Esophagus (tissue), 2 donors: Measurements from ENCODE around the gene KRT16. TPM values are rescaled to one million over a fixed set of nuclear protein-coding genes. Genes with fewer than 3 reads are reported as not detected.
"Not testable (repeated sequence)": the region's sequence is repeated elsewhere in the genome, so short reads cannot be mapped to it uniquely, and the experiment has no call there.

Experiments
- H3K27ac ChIP-seq, 2 donors: one replicate each; pipeline ENCODE4 v1.5.1; 2013; ENCODE audit warnings: low read depth in 2 of 2, mild to moderate bottlenecking in 2 of 2, inconsistent platforms in 1 of 2, low read length in 1 of 2, moderate library complexity in 1 of 2
- H3K27me3 ChIP-seq, 2 donors: one replicate each; pipeline ENCODE4 v1.6.1; 2013; ENCODE audit warnings: low read length in 2 of 2, control low read depth in 1 of 2, mild to moderate bottlenecking in 1 of 2; ENCODE audit not compliant: insufficient read depth in 2 of 2, control insufficient read depth in 1 of 2
- H3K36me3 ChIP-seq, 2 donors: one replicate each; pipeline ENCODE4 v1.6.1; 2013; ENCODE audit warnings: low read length in 1 of 2; ENCODE audit not compliant: control insufficient read depth in 2 of 2, insufficient read depth in 2 of 2
- H3K4me1 ChIP-seq, 2 donors: one replicate each; pipeline ENCODE4 v1.6.1; 2013; ENCODE audit warnings: low read length in 1 of 2; ENCODE audit not compliant: control insufficient read depth in 2 of 2, insufficient read depth in 2 of 2
- H3K4me3 ChIP-seq, 2 donors: one replicate each; pipeline ENCODE4 v1.5.1; 2013; ENCODE audit warnings: low read length in 2 of 2, mild to moderate bottlenecking in 2 of 2, low read depth in 1 of 2, moderate library complexity in 1 of 2
- H3K9me3 ChIP-seq, 2 donors: one replicate each; pipeline ENCODE4 v1.6.1; 2013; ENCODE audit warnings: mild to moderate bottlenecking in 2 of 2, low read depth in 1 of 2, low read length in 1 of 2, moderate library complexity in 1 of 2; ENCODE audit not compliant: control insufficient read depth in 2 of 2, insufficient read depth in 1 of 2
- WGBS, 2 donors: extraction: QIAGEN DNeasy Blood & Tissue Kit; methylation state at CpG; one replicate each; pipeline ENCODE4 v1.1.7; 2013; 5-methylcytosine and 5-hydroxymethylcytosine counted together
- polyA plus RNA-seq, 2 donors: library from polyadenylated mRNA; stranded (reverse); fragments of 200-250 nt; gene quantifications; one replicate each; pipeline ENCODE4 v1.2.3, GENCODE V29; 2013
- donor health status: healthy with polysubstance abuse.
- donor health status: Bipolar disorder and iron deficiency.

Gene KRT16
- polyA plus RNA-seq, 2 donors: 413 to 534 TPM

DNA sequence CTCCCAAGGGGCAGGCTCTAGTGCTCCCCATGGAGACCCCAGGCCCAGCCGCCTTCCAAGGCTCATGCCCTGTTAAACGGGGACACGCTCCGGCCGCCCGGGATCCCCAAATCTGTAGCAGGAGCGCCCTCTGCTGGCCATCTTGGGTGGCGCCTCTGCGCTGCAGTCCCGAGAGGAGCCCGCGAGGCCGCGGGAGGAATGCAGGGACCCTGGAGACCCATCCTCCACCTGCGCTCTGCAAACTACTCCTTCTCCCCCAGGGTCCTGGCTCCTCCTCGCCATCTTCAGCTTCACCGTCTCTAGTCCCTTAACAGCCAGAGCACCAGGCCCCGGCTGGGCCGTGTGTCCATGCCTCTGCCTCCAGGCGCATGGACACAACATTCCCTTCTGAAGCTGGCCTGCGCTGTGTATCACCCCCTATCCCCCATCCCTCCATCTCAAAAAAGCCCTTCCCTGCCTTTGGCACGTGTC, 35.4 kb upstream of the KRT16 start:
- no peaks in the 10 kb centered on the region for H3K36me3 ChIP-seq
- H3K27me3 ChIP-seq: no peaks in the 10 kb centered on the region
- WGBS, 2 donors: 2 to 4% methylated on average over 18 to 22 of the region's 22 CpGs
- peaks cover 7 to 37% of the 10 kb centered on the region in 2 donors for H3K4me1 ChIP-seq
- H3K27ac ChIP-seq: peak overlapping the region; percentile 11 to 90
- H3K9me3 ChIP-seq: no peaks in the 10 kb centered on the region
- H3K4me3 ChIP-seq: peak overlapping the region in 1 of 2 donors; percentile 12

DNA sequence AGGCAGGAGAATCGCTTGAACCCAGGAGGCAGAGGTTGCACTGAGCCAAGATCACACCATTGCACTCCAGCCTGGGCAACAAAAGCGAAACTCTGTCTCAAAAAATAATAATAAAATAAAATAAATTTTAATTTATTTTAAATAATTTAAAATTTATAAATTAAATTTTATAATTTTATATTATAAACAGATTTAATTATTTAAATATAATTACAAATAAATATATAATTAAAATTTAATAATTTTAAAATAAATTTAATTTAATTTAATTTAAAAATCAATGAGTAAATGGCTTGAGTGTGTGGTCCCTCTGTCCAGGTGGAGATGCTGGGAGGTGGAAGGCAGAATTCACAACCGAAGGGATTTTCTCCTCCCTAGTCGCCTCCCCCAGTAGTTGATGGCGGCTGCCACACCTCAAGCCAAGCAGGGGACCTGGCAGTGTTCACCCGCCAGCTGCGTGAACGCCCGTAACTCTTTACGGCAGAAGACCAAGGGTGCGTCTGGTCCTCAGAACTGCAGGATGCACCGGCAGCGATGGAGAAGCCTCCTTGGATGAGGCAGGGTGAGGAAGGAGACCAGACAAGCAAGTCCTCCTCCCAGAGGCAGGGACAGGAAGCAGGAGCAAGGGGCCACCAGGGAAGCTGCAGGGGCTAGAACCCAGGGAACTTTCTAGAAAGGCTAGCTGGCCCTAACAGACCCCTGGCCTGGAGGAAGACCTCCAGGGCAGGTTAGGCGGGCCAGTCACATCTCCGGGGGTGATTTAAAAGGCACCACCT, 34.7 kb upstream of the KRT16 start:
- no peak overlapping the region for H3K4me3 ChIP-seq
- peak overlapping the region in 1 of 2 donors; percentile 9 for H3K27ac ChIP-seq
- no peaks in the 10 kb centered on the region for H3K36me3 ChIP-seq
- no peaks in the 10 kb centered on the region for H3K27me3 ChIP-seq
- peaks cover 7 to 31% of the 10 kb centered on the region in 2 donors for H3K4me1 ChIP-seq
- no peaks in the 10 kb centered on the region for H3K9me3 ChIP-seq
- 63 to 65% methylated on average over 15 of the region's 15 CpGs for WGBS, 2 donors

DNA sequence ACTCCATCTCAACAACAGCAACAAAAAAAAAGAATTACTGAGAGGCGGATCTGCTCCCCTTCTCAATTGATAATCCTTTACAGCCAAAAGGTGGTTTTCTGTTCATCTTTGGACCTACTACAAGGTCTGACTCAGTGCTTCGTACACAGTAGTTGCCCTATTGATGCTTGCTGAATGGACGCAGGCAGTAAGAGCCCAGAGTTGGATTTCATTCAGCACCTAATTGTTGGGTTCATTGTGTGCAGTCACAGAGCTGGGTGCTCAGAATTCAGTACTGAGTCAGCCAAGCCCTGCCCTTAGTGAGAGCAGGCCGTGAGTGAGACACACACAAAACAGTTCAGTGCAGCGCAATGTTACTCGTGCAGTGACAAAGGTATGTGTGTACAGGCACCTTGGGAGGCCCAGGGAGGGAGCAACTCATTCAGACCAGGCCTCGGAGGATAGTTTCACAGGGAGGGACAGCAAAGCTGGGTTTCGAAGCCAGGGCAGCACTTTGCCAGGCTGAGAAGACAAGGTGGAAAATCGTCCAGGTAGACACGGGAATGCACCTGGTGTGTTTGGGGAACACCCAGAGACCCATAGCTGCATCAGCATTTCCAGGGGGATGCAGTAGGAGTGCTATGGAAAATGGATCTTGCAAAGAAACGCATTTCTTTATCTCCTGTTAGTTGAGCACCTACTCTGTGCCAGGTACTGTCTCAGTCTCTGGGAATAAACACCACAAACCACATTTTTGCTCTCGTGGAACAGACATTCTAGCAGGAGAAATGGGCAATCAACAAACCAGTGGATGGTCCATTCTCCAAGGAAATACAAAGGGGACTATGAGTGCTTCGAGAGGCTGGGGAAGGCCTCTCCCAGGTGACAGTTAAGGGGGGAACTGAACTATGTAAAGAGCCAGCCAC, 29.9 kb upstream of the KRT16 start:
- Histone ChIP-seq H3K9me3 (no peaks in the 10 kb centered on the region), H3K4me1 (peaks cover 0 to 9% of the 10 kb centered on the region in 2 donors), H3K27me3 (no peaks in the 10 kb centered on the region), H3K36me3 (no peaks in the 10 kb centered on the region), H3K27ac (peak overlapping the region; percentile 40 to 49), H3K4me3 (no peak overlapping the region)
- WGBS, 2 donors: 64 to 69% methylated on average over 13 of the region's 13 CpGs

DNA sequence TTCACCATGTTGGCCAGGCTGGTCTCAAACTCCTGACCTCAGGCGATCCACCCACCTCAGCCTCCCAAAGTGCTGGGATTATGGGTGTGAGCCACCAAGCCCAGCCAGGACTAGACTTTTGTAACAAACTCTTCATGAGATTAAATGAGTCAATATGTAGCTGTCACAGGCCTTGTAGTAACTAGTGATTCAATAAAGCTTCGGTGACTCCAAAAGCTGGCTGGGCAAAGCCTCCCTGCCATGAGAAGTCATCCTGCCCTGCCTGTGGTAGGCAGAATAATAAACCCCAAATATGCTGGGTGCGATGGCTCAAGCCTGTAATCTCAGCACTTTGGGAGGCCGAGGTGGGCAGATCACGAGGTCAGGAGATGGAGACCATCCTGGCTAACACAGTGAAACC, 28.0 kb upstream of the KRT16 start:
- H3K9me3 ChIP-seq, H3K27ac ChIP-seq, H3K27me3 ChIP-seq, H3K36me3 ChIP-seq, H3K4me3 ChIP-seq, H3K4me1 ChIP-seq: not testable (repeated sequence)
- WGBS, 2 donors: 81 to 84% methylated on average over 5 of the region's 5 CpGs

DNA sequence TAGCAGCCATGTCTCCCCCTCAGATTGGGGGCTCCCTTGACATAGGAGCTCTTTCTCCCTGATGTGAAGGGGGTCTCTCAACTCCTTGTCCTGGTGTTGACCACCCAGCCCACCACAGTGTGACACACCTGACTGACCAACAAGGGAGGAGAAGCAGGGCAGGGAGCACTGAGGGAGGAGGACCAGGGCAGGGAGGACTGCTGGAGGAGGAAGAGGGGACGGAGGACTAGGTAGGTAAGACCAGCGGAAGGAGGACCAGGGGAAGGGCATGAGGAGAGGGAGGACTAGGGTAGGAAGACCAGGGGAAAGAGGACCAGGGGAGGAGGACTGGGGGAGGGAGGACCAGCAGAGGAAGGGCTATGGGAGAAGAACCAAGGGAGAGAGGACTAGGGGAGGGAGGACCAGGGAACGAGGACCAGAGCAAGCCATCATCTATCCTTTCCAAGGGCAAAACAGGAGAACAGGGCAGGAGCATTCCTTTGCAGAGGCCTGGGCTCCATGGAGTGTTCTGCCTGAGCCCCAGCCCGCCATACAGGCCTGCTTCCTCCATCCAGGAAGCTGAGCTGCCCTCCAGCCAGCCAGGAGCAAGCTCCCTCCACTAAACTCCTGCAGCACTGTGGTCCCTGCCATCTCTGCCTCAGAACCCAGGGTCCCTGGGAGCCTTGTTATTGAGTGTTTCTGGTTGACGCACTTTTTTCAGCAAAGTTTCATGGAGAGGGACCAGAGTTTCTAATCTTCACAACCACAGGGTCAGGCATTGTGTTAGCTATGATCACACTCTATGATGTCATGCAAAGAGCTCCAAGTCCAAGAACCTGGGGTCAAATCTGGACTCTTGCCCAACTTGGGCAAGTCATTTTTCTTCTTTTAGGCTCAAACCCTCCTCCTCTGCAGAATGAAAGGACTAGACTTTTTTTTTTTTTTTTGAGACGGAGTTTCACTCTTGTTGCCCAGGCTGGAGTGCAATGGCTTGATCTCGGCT, 27.2 kb upstream of the KRT16 start:
- Histone ChIP-seq H3K27me3 (no peaks in the 10 kb centered on the region), H3K4me3 (no peak overlapping the region), H3K27ac (no peak overlapping the region), H3K9me3 (no peaks in the 10 kb centered on the region), H3K36me3 (no peaks in the 10 kb centered on the region), H3K4me1 (peaks cover 0 to 14% of the 10 kb centered on the region in 2 donors)
- 93 to 94% methylated on average over 7 of the region's 7 CpGs for WGBS, 2 donors

DNA sequence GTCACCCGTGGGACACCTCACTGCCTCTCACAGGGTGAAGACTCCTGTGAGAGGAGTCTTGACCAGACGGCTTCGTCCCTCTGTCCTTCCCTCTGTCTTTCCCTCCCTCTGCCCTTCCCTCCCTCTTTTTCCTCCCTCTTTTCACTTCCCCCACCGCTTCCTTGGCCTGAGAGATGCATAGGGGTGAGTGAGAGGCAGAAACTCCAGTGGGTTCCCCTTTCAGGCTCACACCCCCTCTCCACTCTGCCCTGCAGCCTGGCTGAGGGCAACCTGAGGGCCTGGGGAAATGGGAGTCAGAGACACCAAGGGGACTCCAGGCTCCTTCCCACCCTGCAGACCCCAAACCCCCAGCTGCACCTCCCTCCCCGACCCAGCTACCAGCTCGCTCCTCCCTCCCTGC, 26.4 kb upstream of the KRT16 start:
- 88% methylated on average over 5 to 6 of the region's 6 CpGs for WGBS, 2 donors
- peaks cover 0 to 14% of the 10 kb centered on the region in 2 donors for H3K4me1 ChIP-seq
- no peak overlapping the region for H3K27ac ChIP-seq
- no peak overlapping the region for H3K4me3 ChIP-seq
- H3K27me3 ChIP-seq: no peaks in the 10 kb centered on the region
- no peaks in the 10 kb centered on the region for H3K9me3 ChIP-seq
- H3K36me3 ChIP-seq: no peaks in the 10 kb centered on the region

DNA sequence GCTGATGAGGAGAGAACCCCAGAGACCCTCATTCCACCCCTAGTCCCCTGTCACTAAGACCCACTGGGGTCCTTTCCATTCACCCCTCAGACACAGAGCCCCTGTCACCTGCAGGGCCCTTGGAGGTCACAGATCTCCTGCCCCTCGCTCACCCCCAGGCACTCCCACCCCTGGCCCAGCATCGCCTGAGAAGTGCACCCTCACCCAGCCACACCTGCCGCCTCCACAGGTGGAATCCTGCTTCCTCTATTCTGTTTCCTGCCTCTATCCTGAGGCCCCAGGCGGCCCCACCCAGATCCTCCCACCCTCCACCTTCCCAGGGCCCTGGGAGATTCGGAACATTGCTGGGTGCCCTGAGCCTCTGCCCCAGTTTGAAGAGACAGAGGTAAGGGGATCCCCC, 25.6 kb upstream of the KRT16 start:
- Histone ChIP-seq H3K27ac (no peak overlapping the region), H3K36me3 (no peaks in the 10 kb centered on the region), H3K9me3 (no peaks in the 10 kb centered on the region), H3K4me1 (peaks cover 0 to 14% of the 10 kb centered on the region in 2 donors), H3K27me3 (no peaks in the 10 kb centered on the region), H3K4me3 (no peak overlapping the region)
- WGBS, 2 donors: 62 to 64% methylated on average over 5 of the region's 5 CpGs

DNA sequence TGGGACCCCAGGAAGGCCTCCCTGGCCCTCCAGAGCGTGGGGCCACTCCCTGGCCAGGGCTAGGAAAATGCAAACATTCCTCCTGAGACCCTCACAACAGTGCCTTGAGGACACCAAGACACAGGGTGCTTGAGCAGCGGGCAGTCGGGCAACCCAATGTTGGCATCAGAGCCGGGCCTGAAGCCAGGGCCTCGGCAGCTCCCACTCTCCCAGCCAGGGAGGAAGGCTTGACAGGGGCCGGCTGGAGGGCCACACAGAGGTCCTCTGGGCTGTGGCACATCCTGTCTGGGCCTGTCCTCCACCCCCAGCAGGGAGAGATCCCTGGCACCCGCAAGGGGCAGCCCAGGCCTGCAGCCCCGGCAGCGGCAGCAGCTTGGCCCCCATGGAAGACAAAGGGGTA, 24.1 kb upstream of the KRT16 start:
- Histone ChIP-seq H3K9me3 (no peaks in the 10 kb centered on the region), H3K4me3 (no peak overlapping the region), H3K36me3 (no peaks in the 10 kb centered on the region), H3K27me3 (no peaks in the 10 kb centered on the region), H3K27ac (no peak overlapping the region), H3K4me1 (peaks cover 0 to 14% of the 10 kb centered on the region in 2 donors)
- WGBS, 2 donors: 69 to 74% methylated on average over 9 of the region's 9 CpGs
